GM23338 (cell line): ENCODE data around the gene TMIGD3. TPM values are rescaled to one million over a fixed set of nuclear protein-coding genes. Genes with fewer than 3 reads are reported as not detected.

Source experiments
- ATAC-seq: fragments of 200-7000 bp; cut with Tn5 transposase; 3 replicates; pipeline ENCODE4 v1.9.1; 2020
- DNase-seq: peaks from one replicate; pipeline ENCODE4 v3.0.0-alpha.2; 2015; ENCODE audit warnings: low spot score
- H2AFZ ChIP-seq: fragments of 200-600 bp; sonication (generic); 2 replicates; pipeline ENCODE4 v1.8.0; 2016; ENCODE audit warnings: antibody characterized with exemption, mild to moderate bottlenecking, moderate library complexity
- H3F3A ChIP-seq: fragments of 200-600 bp; sonication (generic); replicated peaks from 2 replicates; pipeline ENCODE4 v1.8.0; 2017; ENCODE audit warnings: antibody characterized with exemption, mixed run types, low read depth
- H3K27ac ChIP-seq: fragments of 200-600 bp; sonication (generic); 2 replicates; pipeline ENCODE4 v1.6.1; 2016; ENCODE audit warnings: low read depth
- H3K27me3 ChIP-seq: fragments of 200-600 bp; sonication (generic); 2 replicates; pipeline ENCODE4 v1.8.0; 2016; ENCODE audit warnings: mild to moderate bottlenecking, mixed run types, moderate library complexity; ENCODE audit not compliant: insufficient read depth
- H3K36me3 ChIP-seq: fragments of 200-600 bp; sonication (generic); 2 replicates; pipeline ENCODE4 v1.8.0; 2016; ENCODE audit warnings: mild to moderate bottlenecking; ENCODE audit not compliant: insufficient read depth
- H3K4me1 ChIP-seq: fragments of 200-600 bp; sonication (generic); 2 replicates; pipeline ENCODE4 v1.8.0; 2016; ENCODE audit warnings: mild to moderate bottlenecking, moderate library complexity; ENCODE audit not compliant: insufficient read depth
- H3K4me2 ChIP-seq: fragments of 200-600 bp; sonication (generic); 2 replicates; pipeline ENCODE4 v1.7.1; 2017; ENCODE audit warnings: mixed run types
- H3K4me3 ChIP-seq: fragments of 200-600 bp; sonication (generic); 2 replicates; pipeline ENCODE4 v1.6.1; 2016; ENCODE audit warnings: mixed run types
- H3K79me2 ChIP-seq: fragments of 200-600 bp; sonication (generic); replicated peaks from 2 replicates; pipeline ENCODE4 v1.8.0; 2017; ENCODE audit warnings: mild to moderate bottlenecking; ENCODE audit not compliant: insufficient read depth
- H3K9me2 ChIP-seq: fragments of 200-600 bp; sonication (generic); 2 replicates; pipeline ENCODE4 v1.8.0; 2017; ENCODE audit not compliant: insufficient read depth
- H4K20me1 ChIP-seq: fragments of 200-600 bp; sonication (generic); replicated peaks from 2 replicates; pipeline ENCODE4 v1.8.0; 2017; ENCODE audit warnings: mild to moderate bottlenecking; ENCODE audit not compliant: insufficient read depth
- H3K27ac Mint-ChIP-seq: 2 replicates; pipeline ENCODE4 v1.8.0; 2020; ENCODE audit warnings: inconsistent platforms, mild to moderate bottlenecking, moderate library complexity, mixed read lengths
- H3K27me3 Mint-ChIP-seq: 3 replicates; pipeline ENCODE4 v1.8.0; 2022; ENCODE audit warnings: low read depth, mild to moderate bottlenecking, moderate library complexity, mixed read lengths, inconsistent platforms; ENCODE audit not compliant: insufficient read depth, poor library complexity
- H3K36me3 Mint-ChIP-seq: 3 replicates; pipeline ENCODE4 v1.8.0; 2021; ENCODE audit warnings: low read depth, mild to moderate bottlenecking, inconsistent platforms, moderate library complexity, mixed read lengths
- H3K4me1 Mint-ChIP-seq: 3 replicates; pipeline ENCODE4 v1.8.0; 2020; ENCODE audit warnings: mild to moderate bottlenecking, inconsistent platforms, mixed read lengths
- H3K4me3 Mint-ChIP-seq: 3 replicates; pipeline ENCODE4 v1.8.0; 2021; ENCODE audit warnings: moderate library complexity, mild to moderate bottlenecking, inconsistent platforms, mixed read lengths
- H3K9me3 Mint-ChIP-seq: 3 replicates; pipeline ENCODE4 v1.8.0; 2020; ENCODE audit warnings: moderate library complexity, mild to moderate bottlenecking, inconsistent platforms, mixed read lengths
- CREB1 ChIP-seq: fragments of 250-450 bp; sonication (Bioruptor Pico); IDR thresholded peaks from 2 replicates; pipeline ENCODE4 v1.5.0; 2020; ENCODE audit warnings: low read depth, mild to moderate bottlenecking, moderate library complexity
- CTCF ChIP-seq, 2 experiments: fragments of 200-600 bp in 1 of 2; sonication (generic) in 1 of 2; conservative IDR thresholded peaks; 2 replicates each; pipeline versions ENCODE4 v1.5.1 to v1.6.1; 2016 to 2017; ENCODE audit warnings: antibody characterized with exemption in 2 of 2, low read depth in 2 of 2, mild to moderate bottlenecking in 2 of 2, moderate library complexity in 1 of 2
- EZH2 ChIP-seq: fragments of 200-600 bp; sonication (generic); IDR thresholded peaks from one replicate; pipeline ENCODE4 v1.8.0; 2017; ENCODE audit warnings: antibody characterized with exemption, mild to moderate bottlenecking, low read depth; ENCODE audit not compliant: unreplicated experiment
- EZH2phosphoT487 ChIP-seq: fragments of 200-600 bp; sonication (generic); IDR thresholded peaks from one replicate; pipeline ENCODE4 v1.8.1; 2018; ENCODE audit warnings: antibody characterized with exemption; ENCODE audit not compliant: unreplicated experiment
- JUNB ChIP-seq: IDR thresholded peaks from one replicate; pipeline ENCODE4 v1.6.1; 2016; ENCODE audit warnings: antibody characterized with exemption; ENCODE audit not compliant: unreplicated experiment
- NANOG ChIP-seq: IDR thresholded peaks from 2 replicates; pipeline ENCODE4 v1.6.1; 2016; ENCODE audit warnings: antibody characterized with exemption, borderline replicate concordance
- POLR2AphosphoS5 ChIP-seq: IDR thresholded peaks from 2 replicates; pipeline ENCODE4 v1.6.1; 2016; ENCODE audit warnings: antibody characterized with exemption, low read depth
- STAT1 ChIP-seq: IDR thresholded peaks from one replicate; pipeline ENCODE4 v1.6.1; 2016; ENCODE audit warnings: antibody characterized with exemption; ENCODE audit not compliant: unreplicated experiment
- ZNF114 ChIP-seq: fragments of 250-450 bp; sonication (Bioruptor Pico); IDR thresholded peaks from 2 replicates; pipeline ENCODE4 v1.5.0; 2020; ENCODE audit warnings: mild to moderate bottlenecking, moderate library complexity
- ZNF331 ChIP-seq: fragments of 250-450 bp; sonication (Bioruptor Pico); IDR thresholded peaks from 2 replicates; pipeline ENCODE4 v1.5.0; 2020; ENCODE audit warnings: low read depth, mild to moderate bottlenecking, moderate library complexity
- polyA plus RNA-seq: library from polyadenylated mRNA; unstranded; fragments of >200 nt; fragmentation: Nextera tagmentation; extraction: Ambion mirVana; gene quantifications from 2 replicates; pipeline ENCODE4 v1.2.1, GENCODE V29; 2016
- total RNA-seq: library from RNA; depleted of rRNA; stranded (reverse); fragments of >200 nt; shearing (Covaris generic); gene quantifications from 2 replicates; pipeline ENCODE4 v1.2.3, GENCODE V29; 2014
- TF ChIP-seq, protein P1 (sequence below): IDR thresholded peaks from 2 replicates; pipeline ENCODE4 v1.6.1; 2016; ENCODE audit warnings: antibody characterized with exemption
- TF ChIP-seq, protein P2 (sequence below): IDR thresholded peaks from one replicate; pipeline ENCODE4 v1.6.1; 2018; ENCODE audit warnings: antibody characterized with exemption; ENCODE audit not compliant: unreplicated experiment
- TF ChIP-seq, protein P3 (sequence below): fragments of 250-450 bp; sonication (Bioruptor Pico); IDR thresholded peaks from 2 replicates; pipeline ENCODE4 v1.5.0; 2020; ENCODE audit warnings: mild to moderate bottlenecking, moderate library complexity

The TMIGD3 gene
- total and polyA plus RNA-seq, 2 experiments from 2014 or later: not detected

GRCh38 chr1:111505641-111506119, 2.2 kb upstream of the TMIGD3 start:
- no peaks in the 10 kb centered on the region for H4K20me1 ChIP-seq
- no peaks in the 10 kb centered on the region for H3K27me3 ChIP-seq
- H3K9me2 ChIP-seq: peaks cover 8% of the 10 kb centered on the region; the same call in 1 of the 2 replicates
- H3K36me3 Mint-ChIP-seq: no peaks in the 10 kb centered on the region
- no peak for DNase-seq
- no peaks in the 10 kb centered on the region for H3K79me2 ChIP-seq
- H3K4me3 ChIP-seq: no peak overlapping the region
- no peak overlapping the region for H3K4me2 ChIP-seq
- no peaks in the 10 kb centered on the region; the same call in 1 of the 2 replicates for H3F3A ChIP-seq
- H3K9me3 Mint-ChIP-seq: no peaks in the 10 kb centered on the region
- ATAC-seq: no peak
- H3K4me1 ChIP-seq: peaks cover 12% of the 10 kb centered on the region
- H3K4me3 Mint-ChIP-seq: no peak overlapping the region
- no peak overlapping the region for H3K27ac ChIP-seq
- no peaks in the 10 kb centered on the region for H3K36me3 ChIP-seq
- TF ChIP-seq, protein P1, sequence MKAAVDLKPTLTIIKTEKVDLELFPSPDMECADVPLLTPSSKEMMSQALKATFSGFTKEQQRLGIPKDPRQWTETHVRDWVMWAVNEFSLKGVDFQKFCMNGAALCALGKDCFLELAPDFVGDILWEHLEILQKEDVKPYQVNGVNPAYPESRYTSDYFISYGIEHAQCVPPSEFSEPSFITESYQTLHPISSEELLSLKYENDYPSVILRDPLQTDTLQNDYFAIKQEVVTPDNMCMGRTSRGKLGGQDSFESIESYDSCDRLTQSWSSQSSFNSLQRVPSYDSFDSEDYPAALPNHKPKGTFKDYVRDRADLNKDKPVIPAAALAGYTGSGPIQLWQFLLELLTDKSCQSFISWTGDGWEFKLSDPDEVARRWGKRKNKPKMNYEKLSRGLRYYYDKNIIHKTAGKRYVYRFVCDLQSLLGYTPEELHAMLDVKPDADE: no peak
- TF ChIP-seq EZH2 (no peak), CREB1 (CRISPR knock-in tag) (no peak), POLR2AphosphoS5 (no peak), CTCF (conservative IDR thresholded peaks at IDR 0.05; ENCODE audit: low read depth in 2 of 2) (no peak), NANOG (no peak), ZNF331 (CRISPR knock-in tag) (no peak), STAT1 (no peak), ZNF114 (CRISPR knock-in tag) (no peak), JUNB (no peak), EZH2phosphoT487 (no peak)
- TF ChIP-seq, protein P2, sequence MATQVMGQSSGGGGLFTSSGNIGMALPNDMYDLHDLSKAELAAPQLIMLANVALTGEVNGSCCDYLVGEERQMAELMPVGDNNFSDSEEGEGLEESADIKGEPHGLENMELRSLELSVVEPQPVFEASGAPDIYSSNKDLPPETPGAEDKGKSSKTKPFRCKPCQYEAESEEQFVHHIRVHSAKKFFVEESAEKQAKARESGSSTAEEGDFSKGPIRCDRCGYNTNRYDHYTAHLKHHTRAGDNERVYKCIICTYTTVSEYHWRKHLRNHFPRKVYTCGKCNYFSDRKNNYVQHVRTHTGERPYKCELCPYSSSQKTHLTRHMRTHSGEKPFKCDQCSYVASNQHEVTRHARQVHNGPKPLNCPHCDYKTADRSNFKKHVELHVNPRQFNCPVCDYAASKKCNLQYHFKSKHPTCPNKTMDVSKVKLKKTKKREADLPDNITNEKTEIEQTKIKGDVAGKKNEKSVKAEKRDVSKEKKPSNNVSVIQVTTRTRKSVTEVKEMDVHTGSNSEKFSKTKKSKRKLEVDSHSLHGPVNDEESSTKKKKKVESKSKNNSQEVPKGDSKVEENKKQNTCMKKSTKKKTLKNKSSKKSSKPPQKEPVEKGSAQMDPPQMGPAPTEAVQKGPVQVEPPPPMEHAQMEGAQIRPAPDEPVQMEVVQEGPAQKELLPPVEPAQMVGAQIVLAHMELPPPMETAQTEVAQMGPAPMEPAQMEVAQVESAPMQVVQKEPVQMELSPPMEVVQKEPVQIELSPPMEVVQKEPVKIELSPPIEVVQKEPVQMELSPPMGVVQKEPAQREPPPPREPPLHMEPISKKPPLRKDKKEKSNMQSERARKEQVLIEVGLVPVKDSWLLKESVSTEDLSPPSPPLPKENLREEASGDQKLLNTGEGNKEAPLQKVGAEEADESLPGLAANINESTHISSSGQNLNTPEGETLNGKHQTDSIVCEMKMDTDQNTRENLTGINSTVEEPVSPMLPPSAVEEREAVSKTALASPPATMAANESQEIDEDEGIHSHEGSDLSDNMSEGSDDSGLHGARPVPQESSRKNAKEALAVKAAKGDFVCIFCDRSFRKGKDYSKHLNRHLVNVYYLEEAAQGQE: no peak
- TF ChIP-seq, protein P3, sequence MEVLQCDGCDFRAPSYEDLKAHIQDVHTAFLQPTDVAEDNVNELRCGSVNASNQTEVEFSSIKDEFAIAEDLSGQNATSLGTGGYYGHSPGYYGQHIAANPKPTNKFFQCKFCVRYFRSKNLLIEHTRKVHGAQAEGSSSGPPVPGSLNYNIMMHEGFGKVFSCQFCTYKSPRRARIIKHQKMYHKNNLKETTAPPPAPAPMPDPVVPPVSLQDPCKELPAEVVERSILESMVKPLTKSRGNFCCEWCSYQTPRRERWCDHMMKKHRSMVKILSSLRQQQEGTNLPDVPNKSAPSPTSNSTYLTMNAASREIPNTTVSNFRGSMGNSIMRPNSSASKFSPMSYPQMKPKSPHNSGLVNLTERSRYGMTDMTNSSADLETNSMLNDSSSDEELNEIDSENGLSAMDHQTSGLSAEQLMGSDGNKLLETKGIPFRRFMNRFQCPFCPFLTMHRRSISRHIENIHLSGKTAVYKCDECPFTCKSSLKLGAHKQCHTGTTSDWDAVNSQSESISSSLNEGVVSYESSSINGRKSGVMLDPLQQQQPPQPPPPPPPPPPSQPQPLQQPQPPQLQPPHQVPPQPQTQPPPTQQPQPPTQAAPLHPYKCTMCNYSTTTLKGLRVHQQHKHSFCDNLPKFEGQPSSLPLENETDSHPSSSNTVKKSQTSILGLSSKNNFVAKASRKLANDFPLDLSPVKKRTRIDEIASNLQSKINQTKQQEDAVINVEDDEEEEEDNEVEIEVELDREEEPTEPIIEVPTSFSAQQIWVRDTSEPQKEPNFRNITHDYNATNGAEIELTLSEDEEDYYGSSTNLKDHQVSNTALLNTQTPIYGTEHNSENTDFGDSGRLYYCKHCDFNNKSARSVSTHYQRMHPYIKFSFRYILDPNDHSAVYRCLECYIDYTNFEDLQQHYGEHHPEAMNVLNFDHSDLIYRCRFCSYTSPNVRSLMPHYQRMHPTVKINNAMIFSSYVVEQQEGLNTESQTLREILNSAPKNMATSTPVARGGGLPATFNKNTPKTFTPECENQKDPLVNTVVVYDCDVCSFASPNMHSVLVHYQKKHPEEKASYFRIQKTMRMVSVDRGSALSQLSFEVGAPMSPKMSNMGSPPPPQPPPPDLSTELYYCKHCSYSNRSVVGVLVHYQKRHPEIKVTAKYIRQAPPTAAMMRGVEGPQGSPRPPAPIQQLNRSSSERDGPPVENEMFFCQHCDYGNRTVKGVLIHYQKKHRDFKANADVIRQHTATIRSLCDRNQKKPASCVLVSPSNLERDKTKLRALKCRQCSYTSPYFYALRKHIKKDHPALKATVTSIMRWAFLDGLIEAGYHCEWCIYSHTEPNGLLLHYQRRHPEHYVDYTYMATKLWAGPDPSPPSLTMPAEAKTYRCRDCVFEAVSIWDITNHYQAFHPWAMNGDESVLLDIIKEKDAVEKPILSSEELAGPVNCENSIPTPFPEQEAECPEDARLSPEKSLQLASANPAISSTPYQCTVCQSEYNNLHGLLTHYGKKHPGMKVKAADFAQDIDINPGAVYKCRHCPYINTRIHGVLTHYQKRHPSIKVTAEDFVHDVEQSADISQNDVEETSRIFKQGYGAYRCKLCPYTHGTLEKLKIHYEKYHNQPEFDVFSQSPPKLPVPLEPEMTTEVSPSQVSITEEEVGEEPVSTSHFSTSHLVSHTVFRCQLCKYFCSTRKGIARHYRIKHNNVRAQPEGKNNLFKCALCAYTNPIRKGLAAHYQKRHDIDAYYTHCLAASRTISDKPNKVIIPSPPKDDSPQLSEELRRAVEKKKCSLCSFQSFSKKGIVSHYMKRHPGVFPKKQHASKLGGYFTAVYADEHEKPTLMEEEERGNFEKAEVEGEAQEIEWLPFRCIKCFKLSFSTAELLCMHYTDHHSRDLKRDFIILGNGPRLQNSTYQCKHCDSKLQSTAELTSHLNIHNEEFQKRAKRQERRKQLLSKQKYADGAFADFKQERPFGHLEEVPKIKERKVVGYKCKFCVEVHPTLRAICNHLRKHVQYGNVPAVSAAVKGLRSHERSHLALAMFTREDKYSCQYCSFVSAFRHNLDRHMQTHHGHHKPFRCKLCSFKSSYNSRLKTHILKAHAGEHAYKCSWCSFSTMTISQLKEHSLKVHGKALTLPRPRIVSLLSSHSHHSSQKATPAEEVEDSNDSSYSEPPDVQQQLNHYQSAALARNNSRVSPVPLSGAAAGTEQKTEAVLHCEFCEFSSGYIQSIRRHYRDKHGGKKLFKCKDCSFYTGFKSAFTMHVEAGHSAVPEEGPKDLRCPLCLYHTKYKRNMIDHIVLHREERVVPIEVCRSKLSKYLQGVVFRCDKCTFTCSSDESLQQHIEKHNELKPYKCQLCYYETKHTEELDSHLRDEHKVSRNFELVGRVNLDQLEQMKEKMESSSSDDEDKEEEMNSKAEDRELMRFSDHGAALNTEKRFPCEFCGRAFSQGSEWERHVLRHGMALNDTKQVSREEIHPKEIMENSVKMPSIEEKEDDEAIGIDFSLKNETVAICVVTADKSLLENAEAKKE: no peak
- H3K27ac Mint-ChIP-seq: no peak overlapping the region
- H3K27me3 Mint-ChIP-seq: peaks cover 10% of the 10 kb centered on the region
- H2AFZ ChIP-seq: no peak overlapping the region
- H3K4me1 Mint-ChIP-seq: peaks cover 8% of the 10 kb centered on the region
